T-helper 22 cell (primary cell): ENCODE measurements around the gene DPAGT1.
"Not testable (repeated sequence)": the region's sequence is repeated elsewhere in the genome, so short reads cannot be mapped to it uniquely, and the experiment has no call there.

Source experiments
- DNase-seq: peaks from one replicate; pipeline ENCODE4 v3.0.0-alpha.2; 2020; ENCODE audit warnings: low read depth

DPAGT1 gene

GRCh38 chr11:119101759-119102423, at the start of gene DPAGT1:
Gene DPAGT1 (minus strand): TSS chr11:119101853. CDS start chr11:119101655, 198 bp downstream.
- DNase-seq: peak; percentile 72

- no peak for DNase-seq
Observed at GRCh38 chr11:119149786-119150275, 48.2 kb upstream of the DPAGT1 start.

GRCh38 chr11:119149018-119149785, 47.5 kb upstream of the DPAGT1 start, which contains the start of gene ABCG4:
Gene ABCG4 (plus strand): TSS chr11:119149052. CDS start chr11:119149966, 914 bp downstream.
- no peak for DNase-seq

GRCh38 chr11:119148720-119149017, 47.0 kb upstream of the DPAGT1 start:
- no peak for DNase-seq

GRCh38 chr11:119147604-119148333, 46.1 kb upstream of the DPAGT1 start:
- no peak for DNase-seq

GRCh38 chr11:119145551-119145950, 43.9 kb upstream of the DPAGT1 start:
- no peak for DNase-seq

GRCh38 chr11:119144825-119145486, 43.3 kb upstream of the DPAGT1 start:
- DNase-seq: no peak

- DNase-seq: not testable (repeated sequence)
Observed at GRCh38 chr11:119139276-119139675, 37.6 kb upstream of the DPAGT1 start.

- DNase-seq: no peak
Observed at GRCh38 chr11:119134389-119134978, 32.8 kb upstream of the DPAGT1 start.

- DNase-seq: no peak
Observed at GRCh38 chr11:119130662-119131061, 29.0 kb upstream of the DPAGT1 start.

GRCh38 chr11:119126675-119127268, 25.1 kb upstream of the DPAGT1 start:
- DNase-seq: no peak

- DNase-seq: no peak
Observed at GRCh38 chr11:119125821-119126220, 24.2 kb upstream of the DPAGT1 start.

GRCh38 chr11:119121811-119122124, 20.1 kb upstream of the DPAGT1 start:
- no peak for DNase-seq

GRCh38 chr11:119121008-119121810, 19.6 kb upstream of the DPAGT1 start, which contains the start of gene HINFP:
Gene HINFP (plus strand): TSS chr11:119121580. CDS start chr11:119126945, 5,365 bp downstream.
- DNase-seq: peak; percentile 100

GRCh38 chr11:119120639-119121007, 19.0 kb upstream of the DPAGT1 start:
- no peak for DNase-seq

- no peak for DNase-seq
Observed at GRCh38 chr11:119118946-119119345, 17.3 kb upstream of the DPAGT1 start.

- no peak for DNase-seq
Observed at GRCh38 chr11:119118227-119118626, 16.6 kb upstream of the DPAGT1 start.

GRCh38 chr11:119117004-119117706, 15.5 kb upstream of the DPAGT1 start:
- no peak for DNase-seq

GRCh38 chr11:119116601-119117000, 14.9 kb upstream of the DPAGT1 start:
- no peak for DNase-seq

GRCh38 chr11:119116235-119116594, 14.6 kb upstream of the DPAGT1 start:
- DNase-seq: no peak
